AG04450 (cell line): ENCODE data around the gene ITGB1BP1. TPM values are rescaled to one million over a fixed set of nuclear protein-coding genes. Genes with fewer than 3 reads are reported as not detected.
A peak's percentile ranks its signal among the peaks of the same experiment; 100 is the strongest.

Experiments
- CTCF ChIA-PET: fragments of 300-600, 350-600 bp; formaldehyde crosslinking; extraction: SDS; loops from one replicate; lab custom pipeline; 2022; ENCODE audit warnings: antibody characterized with exemption, inconsistent platforms; lab: Charles Lee
- POLR2A ChIA-PET: fragments of 350-600 bp; formaldehyde crosslinking; extraction: SDS; loops from one replicate; lab custom pipeline; 2021; ENCODE audit warnings: antibody characterized with exemption, inconsistent platforms; lab: Yijun Ruan, JAX
- DNase-seq: peaks from one replicate; pipeline ENCODE4 v3.0.0-alpha.2; 2011; ENCODE audit warnings: low read depth, low spot score
- H3K27ac ChIP-seq: one replicate; pipeline ENCODE4 v1.5.1; 2012; ENCODE audit warnings: low read depth, low read length, control low read depth
- H3K27me3 ChIP-seq: one replicate; pipeline ENCODE4 v1.6.0; 2012; ENCODE audit warnings: low read length; ENCODE audit not compliant: control insufficient read depth, insufficient read depth
- H3K4me3 ChIP-seq: 2 replicates; pipeline ENCODE4 v1.5.1; 2011; ENCODE audit warnings: mild to moderate bottlenecking, low read depth, low read length, control low read depth
- H3K9me3 ChIP-seq: 2 replicates; pipeline ENCODE4 v1.5.1; 2012; ENCODE audit warnings: low read length; ENCODE audit not compliant: control insufficient read depth, insufficient read depth
- polyA plus RNA-seq: library from polyadenylated mRNA; depleted of rRNA; stranded (reverse); fragments of >200 nt; gene quantifications from 2 replicates; pipeline ENCODE4 v1.2.3, GENCODE V29; 2011
- TF ChIP-seq, protein P1 (sequence below): IDR thresholded peaks from 2 replicates; pipeline ENCODE4 v1.5.1; 2011; ENCODE audit warnings: low read depth, low read length, control low read depth, inconsistent platforms

ITGB1BP1 gene
- polyA plus RNA-seq, 1 experiment: 212 TPM

DNA sequence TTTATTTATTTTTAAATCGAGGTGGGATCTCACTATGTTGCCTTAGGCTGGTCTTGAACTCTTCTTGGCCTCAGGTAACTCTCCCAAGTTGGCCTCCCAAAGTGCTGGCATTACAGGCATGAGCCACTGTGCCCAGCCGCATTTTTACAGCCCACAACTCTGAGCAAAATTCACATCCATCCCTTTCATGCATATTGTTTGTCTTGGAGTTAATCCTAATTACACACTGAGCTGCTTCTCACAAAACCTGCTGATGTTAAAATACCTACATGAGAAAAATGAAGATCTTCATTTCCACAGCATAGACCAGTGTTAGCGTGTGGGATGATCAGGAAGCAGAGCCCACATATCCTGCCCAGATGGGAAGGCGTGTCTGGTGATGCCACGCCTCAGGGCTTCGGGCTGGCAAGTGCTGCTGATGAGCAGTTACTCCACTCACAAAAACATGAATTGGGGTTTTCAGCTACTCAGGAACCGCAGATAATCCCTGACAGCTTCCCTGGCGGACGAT is 14.6 kb downstream of the ITGB1BP1 start:
- POLR2A ChIA-PET: no interaction called here
- no peaks in the 10 kb centered on the region for H3K27me3 ChIP-seq
- no peaks in the 10 kb centered on the region; the same call in 1 of the 2 replicates for H3K9me3 ChIP-seq
- TF ChIP-seq, protein P1, sequence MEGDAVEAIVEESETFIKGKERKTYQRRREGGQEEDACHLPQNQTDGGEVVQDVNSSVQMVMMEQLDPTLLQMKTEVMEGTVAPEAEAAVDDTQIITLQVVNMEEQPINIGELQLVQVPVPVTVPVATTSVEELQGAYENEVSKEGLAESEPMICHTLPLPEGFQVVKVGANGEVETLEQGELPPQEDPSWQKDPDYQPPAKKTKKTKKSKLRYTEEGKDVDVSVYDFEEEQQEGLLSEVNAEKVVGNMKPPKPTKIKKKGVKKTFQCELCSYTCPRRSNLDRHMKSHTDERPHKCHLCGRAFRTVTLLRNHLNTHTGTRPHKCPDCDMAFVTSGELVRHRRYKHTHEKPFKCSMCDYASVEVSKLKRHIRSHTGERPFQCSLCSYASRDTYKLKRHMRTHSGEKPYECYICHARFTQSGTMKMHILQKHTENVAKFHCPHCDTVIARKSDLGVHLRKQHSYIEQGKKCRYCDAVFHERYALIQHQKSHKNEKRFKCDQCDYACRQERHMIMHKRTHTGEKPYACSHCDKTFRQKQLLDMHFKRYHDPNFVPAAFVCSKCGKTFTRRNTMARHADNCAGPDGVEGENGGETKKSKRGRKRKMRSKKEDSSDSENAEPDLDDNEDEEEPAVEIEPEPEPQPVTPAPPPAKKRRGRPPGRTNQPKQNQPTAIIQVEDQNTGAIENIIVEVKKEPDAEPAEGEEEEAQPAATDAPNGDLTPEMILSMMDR: no peak
- no peak for DNase-seq
- CTCF ChIA-PET: interaction anchor here (0.9 kb wide), 1 partner anchor 14 kb away, joined by 3 read pairs; the partner anchor contains the start of gene ITGB1BP1
- H3K27ac ChIP-seq: no peak overlapping the region
- no peak overlapping the region for H3K4me3 ChIP-seq

DNA sequence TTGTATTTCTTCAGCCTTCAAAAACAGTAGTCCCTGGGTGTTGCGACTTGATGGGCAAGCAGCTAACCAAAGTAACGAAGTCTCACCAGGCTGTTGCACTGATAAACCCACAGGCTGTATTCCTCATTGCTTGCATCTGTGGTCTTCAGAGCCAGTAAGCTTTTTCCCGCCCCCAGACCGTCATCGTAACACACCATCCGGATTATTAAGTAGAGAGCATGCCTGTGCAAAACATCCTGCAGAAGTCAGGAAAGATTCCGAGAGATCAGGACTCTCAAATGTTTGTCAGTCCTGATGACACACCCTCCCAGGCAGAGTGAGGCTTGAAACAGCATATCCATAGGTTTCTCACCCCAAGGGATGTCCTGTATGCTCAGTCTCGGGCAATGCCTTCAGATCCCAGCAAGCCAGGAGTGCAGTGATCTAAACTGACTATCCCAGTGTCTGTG is 15.9 kb downstream of the ITGB1BP1 start:
- ChIA-PET CTCF (no interaction called here), POLR2A (interaction anchor here (1.0 to 1.5 kb wide), 2 partner anchors 15 to 264 kb away, joined by 4 to 8 read pairs; partner anchors contain the start of gene ITGB1BP1)
- no peak overlapping the region for H3K4me3 ChIP-seq
- no peaks in the 10 kb centered on the region; the same call in 1 of the 2 replicates for H3K9me3 ChIP-seq
- TF ChIP-seq, protein P1: no peak
- no peaks in the 10 kb centered on the region for H3K27me3 ChIP-seq
- H3K27ac ChIP-seq: peak overlapping the region; percentile 63
- DNase-seq: no peak

GRCh38 chr2:9406529-9407362 is 16.6 kb downstream of the ITGB1BP1 start:
- H3K27ac ChIP-seq: peak overlapping the region; percentile 63
- TF ChIP-seq, protein P1: no peak

DNA sequence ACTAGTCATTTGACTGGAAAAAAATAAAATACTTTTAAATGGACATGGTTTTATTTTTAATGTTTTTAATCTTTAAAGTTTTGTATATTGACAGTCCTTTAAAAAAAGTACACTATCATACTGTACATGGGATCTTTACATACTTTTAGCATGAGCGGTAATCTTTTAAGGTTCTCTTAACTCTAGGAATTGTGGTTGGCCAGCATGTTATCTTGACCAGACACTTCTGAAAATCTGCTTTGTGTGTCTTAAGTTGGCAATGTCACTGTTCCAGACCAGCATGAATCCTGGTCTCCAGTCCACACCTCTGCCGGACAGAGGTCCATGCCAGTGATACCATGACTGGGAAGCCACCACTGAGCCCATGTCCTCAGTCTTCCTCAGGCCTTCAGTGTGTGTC is 17.7 kb downstream of the ITGB1BP1 start:
- ChIA-PET CTCF (no interaction called here), POLR2A (interaction anchor here (0.6 kb wide), 1 partner anchor 28 kb away, joined by 3 read pairs; no protein-coding TSS in a partner anchor)
- Histone ChIP-seq H3K27me3 (no peaks in the 10 kb centered on the region), H3K9me3 (no peaks in the 10 kb centered on the region), H3K27ac (peak overlapping the region; percentile 82), H3K4me3 (no peak overlapping the region)
- no peak for DNase-seq
- TF ChIP-seq, protein P1: no peak

More at GRCh38 chr2:9406529-9407362, 16.6 kb downstream of the ITGB1BP1 start:
- Histone ChIP-seq H3K9me3 (no peaks in the 10 kb centered on the region), H3K4me3 (no peak overlapping the region), H3K27me3 (no peaks in the 10 kb centered on the region)
- DNase-seq: peak; percentile 27
- POLR2A ChIA-PET: interaction anchor here (0.6 to 1.5 kb wide), 3 partner anchors 12 to 264 kb away, joined by 4 to 8 read pairs (median 7); partner anchors contain the start of gene ITGB1BP1
- CTCF ChIA-PET: no interaction called here
